ENCODE results near the gene AHCYL2.
"Not testable (repeated sequence)": the region's sequence is repeated elsewhere in the genome, so short reads cannot be mapped to it uniquely, and the experiment has no call there.

Gene AHCYL2

DNA sequence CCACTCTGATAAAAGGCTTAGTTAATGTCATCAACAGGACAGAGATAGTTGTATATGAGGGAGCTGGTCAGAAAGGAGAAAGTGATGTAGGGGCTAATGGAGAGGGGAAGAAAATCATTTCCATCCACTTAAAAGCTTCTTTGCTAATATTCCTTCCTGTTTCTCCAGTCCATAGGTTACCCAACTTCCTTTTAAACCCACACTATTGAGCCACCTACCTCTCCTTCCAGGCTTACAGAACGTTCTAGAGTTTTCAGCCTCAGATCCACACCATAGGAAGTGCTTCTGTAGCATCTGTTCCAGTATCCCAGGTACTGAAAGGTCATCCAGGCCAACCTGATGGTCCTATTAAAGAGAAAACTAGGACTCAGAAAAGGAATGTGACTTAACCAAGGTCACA, 237.6 kb downstream of the AHCYL2 start:
- DNase-seq: no peak

DNA sequence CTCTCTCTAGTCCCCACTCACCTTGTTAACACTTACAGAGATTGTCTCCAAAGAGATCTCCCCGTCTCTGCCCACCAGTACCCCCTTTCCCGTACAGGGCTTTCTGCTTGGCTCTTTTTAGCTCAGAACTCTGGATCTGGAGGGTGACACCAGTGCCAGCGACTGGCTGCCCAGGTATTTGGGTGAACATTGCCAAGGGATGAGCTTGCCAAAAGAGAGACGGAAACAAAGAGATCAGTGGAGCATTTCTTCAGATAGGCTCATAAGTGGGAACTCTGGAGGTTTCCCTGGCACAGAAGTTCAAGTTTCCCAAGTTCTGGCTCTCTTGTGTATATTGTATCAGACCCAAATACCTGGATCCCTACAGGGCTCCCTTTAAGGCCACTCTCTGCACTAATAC, 239.4 kb downstream of the AHCYL2 start:
- DNase-seq: no peak

DNA sequence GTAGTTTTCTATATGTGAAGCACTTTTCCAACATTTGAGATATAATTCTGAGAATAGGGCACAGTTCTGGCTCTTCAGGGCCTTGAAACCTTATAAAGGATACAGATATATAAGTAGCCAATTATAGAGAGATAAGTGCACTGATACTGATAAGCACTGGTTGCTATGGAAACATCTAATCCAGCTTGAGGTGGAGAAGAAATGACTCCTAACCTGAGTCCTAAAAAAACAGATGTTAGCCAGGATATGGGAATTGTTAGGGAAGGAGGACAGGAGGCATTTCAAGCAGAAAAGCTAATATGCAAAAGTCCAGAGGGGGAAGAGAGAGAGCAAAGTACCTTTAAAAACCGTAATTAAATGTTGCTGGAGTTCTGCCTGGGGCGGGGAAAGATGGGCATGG, 240.2 kb downstream of the AHCYL2 start:
- DNase-seq: peak; percentile 30

DNA sequence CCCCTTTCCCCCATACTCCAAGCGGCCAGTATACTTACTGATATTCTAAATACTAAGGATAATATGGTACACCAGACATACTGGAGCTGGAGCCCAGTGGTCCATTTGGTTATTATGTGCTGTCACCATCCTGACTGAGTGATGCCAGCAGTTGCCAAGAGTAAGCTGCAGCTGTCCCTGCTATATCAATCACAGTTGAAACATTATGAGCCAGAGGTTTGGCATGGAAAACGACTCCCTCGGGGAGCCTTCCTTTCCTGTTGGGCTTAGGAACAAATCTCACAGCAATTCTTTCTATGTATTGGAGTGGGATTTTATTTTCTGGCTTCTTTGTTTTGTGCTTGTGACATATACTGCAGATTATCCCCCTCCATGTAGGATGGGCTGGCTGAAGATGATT, 242.0 kb downstream of the AHCYL2 start:
- no peak for DNase-seq

DNA sequence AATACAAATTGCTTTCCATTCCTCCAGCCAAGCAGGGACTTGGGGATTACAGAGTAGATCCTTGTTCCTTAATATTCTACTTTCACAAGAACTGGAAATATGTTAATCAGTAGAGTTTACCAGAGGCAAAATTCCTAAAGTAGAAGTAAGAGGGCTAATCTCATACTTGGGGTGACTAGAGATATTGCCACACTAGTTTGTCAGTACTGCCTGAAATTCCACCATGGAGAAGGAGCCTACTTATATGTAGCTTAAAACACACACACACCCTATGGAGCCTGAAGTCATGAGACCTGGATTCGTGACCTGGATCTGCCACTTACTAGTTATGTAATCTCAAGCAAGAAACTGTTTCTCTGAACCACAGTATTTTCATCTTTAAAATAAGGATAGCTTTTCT, 243.3 kb downstream of the AHCYL2 start:
- DNase-seq: no peak

DNA sequence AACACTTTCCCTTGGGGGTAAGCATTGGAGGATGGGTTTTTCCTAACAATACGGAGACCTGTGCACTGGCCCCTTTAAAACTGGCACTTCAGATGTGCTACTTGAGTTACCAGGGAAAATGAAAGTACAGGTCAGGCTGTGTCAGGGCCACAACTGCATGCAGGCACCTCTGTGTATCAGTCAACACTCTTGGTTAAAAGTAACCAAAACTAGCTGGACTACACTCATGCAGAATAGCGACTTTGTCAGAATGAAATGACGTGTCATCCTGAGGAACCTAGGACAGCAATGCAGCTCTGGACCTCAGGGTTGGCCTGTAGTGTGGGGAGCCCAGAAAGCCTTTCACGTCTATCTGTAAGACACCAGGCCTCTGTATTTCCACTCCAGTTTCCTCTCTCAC, 243.7 kb downstream of the AHCYL2 start:
- no peak for DNase-seq

DNA sequence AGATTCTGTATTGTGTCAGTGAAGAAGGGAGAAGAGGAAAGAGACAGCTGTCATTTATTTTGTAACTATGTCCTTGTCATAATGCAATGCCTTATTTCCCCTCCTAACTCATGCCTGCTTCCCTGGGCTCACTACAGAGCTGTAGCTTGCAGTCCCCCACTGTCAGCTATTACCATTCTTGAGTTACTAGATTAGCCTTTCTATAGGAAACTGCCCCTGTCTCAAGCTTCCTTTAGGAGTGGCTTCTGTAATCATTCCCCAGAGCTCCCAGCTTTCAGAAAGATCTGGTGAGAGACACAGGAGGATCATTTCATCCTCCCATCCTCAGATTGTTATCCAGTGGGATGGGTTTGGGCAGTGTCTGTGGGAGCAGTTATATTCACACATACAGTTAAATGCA, 245.1 kb downstream of the AHCYL2 start:
- DNase-seq: no peak

DNA sequence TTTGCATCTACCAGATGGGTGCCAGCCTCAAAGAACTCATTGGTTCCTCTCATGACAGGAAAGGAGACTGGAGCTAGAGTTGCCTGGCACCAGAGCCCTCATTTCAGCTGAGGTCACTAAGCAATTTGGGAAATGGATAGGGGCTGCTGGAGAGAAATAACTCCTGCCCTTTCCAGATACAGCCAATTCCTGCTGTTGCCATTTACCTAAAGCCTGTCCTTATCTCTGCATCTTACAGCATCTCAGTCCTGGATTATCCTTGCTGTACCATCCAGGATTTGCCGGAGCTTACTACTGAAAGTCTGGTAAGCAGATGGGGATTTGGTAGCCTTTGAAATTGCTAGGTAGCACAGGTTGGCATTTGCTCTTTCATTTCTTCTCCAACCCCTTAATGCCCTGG, 245.6 kb downstream of the AHCYL2 start:
- DNase-seq: no peak

DNA sequence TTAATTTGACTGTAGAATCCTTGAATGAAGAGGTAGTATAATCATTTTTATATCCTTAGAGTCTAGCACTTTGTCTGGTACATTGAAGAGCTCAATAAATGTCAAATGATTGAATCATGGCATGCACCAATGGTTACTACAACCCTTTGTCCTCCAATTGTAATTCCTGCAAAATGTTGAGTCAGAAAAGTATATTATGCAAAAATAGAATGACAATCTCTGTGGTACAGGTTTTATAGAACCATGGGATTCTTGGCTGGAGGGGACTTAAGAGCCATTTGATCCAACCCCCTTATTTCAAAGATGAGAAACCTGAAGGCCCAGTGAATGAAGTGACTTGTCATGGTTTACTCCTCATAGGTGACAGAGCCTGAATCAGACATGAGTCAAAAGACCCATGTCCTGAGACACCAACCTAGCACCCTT, 246.6 kb downstream of the AHCYL2 start:
- DNase-seq: no peak

DNA sequence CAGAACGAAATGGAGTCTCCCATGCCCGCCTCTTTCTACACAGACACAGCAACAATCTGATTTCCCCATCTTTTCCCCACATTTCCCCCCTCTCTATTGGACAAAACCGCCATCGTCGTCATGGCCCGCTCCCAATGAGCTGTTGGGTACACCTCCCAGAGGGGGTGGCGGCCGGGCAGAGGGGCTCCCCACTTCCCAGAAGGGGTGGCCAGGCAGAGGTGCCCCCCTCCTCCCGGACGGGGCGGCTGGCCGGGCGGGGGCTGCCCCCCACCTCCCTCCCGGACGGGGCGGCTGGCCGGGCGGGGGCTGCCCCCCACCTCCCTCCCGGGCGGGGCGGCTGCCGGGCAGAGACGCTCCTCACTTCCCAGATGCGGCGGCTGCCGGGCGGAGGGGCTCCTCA, 251.1 kb downstream of the AHCYL2 start:
- not testable (repeated sequence) for DNase-seq

DNA sequence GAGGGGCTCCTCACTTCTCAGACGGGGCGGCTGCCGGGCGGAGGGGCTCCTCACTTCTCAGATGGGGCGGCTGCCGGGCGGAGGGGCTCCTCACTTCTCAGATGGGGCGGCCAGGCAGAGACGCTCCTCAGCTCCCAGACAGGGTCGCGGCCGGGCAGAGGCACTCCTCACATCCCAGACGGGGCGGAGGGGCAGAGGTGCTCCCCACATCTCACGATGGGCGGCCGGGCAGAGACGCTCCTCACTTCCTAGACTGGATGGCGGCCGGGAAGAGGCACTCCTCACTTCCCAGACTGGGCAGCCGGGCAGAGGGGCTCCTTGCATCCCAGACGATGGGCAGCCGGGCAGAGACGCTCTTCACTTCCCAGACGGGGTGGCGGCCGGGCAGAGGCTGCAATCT, 251.6 kb downstream of the AHCYL2 start:
- not testable (repeated sequence) for DNase-seq
